H9 (cell line): ENCODE data around the gene MRTFB. TPM values are rescaled to one million over a fixed set of nuclear protein-coding genes. Genes with fewer than 3 reads are reported as not detected.

Experiments used
- DNase-seq: peaks from one replicate; pipeline ENCODE4 v3.0.0-alpha.2; 2017
- H2AFZ ChIP-seq: one replicate; pipeline ENCODE4 v1.6.1; 2013; ENCODE audit warnings: mild to moderate bottlenecking, low read length, control low read depth, moderate library complexity
- H2AK5ac ChIP-seq: 2 replicates; pipeline ENCODE4 v1.6.1; 2013; ENCODE audit warnings: low read length, control low read depth, mixed read lengths; ENCODE audit not compliant: insufficient read length
- H2BK120ac ChIP-seq: one replicate; pipeline ENCODE4 v1.6.1; 2013; ENCODE audit warnings: low read depth, mild to moderate bottlenecking, low read length, control low read depth, inconsistent platforms; ENCODE audit not compliant: poor library complexity, severe bottlenecking
- H2BK12ac ChIP-seq: 2 replicates; pipeline ENCODE4 v1.6.1; 2013; ENCODE audit warnings: low read length, control low read depth, mixed read lengths, low read depth; ENCODE audit not compliant: insufficient read length
- H2BK15ac ChIP-seq: 2 replicates; pipeline ENCODE4 v1.6.1; 2013; ENCODE audit warnings: low read depth, low read length, control low read depth
- H2BK20ac ChIP-seq: one replicate; pipeline ENCODE4 v1.6.1; 2013; ENCODE audit warnings: low read depth, mild to moderate bottlenecking, low read length, control low read depth, inconsistent platforms; ENCODE audit not compliant: poor library complexity, severe bottlenecking
- H2BK5ac ChIP-seq: 2 replicates; pipeline ENCODE4 v1.6.1; 2013; ENCODE audit warnings: low read length, control low read depth, mixed read lengths; ENCODE audit not compliant: insufficient read length
- H3K14ac ChIP-seq: 2 replicates; pipeline ENCODE4 v1.6.1; 2013; ENCODE audit warnings: low read length, control low read depth; ENCODE audit not compliant: insufficient read depth
- H3K18ac ChIP-seq: 2 replicates; pipeline ENCODE4 v1.6.1; 2013; ENCODE audit warnings: low read depth, mild to moderate bottlenecking, mixed read lengths, low read length, control low read depth; ENCODE audit not compliant: insufficient read length
- H3K23ac ChIP-seq: 2 replicates; pipeline ENCODE4 v1.6.1; 2013; ENCODE audit warnings: low read length, control low read depth, mixed read lengths, low read depth; ENCODE audit not compliant: insufficient read length
- H3K23me2 ChIP-seq: 2 replicates; pipeline ENCODE4 v1.6.1; 2013; ENCODE audit warnings: low read depth, mild to moderate bottlenecking, mixed read lengths, low read length, control low read depth; ENCODE audit not compliant: insufficient read length, poor library complexity, severe bottlenecking
- H3K27ac ChIP-seq: 2 replicates; pipeline ENCODE4 v1.5.1; 2013; ENCODE audit warnings: low read length, control low read depth, mixed read lengths, low read depth; ENCODE audit not compliant: insufficient read length
- H3K27me3 ChIP-seq: 2 replicates; pipeline ENCODE4 v1.6.1; 2013; ENCODE audit warnings: low read length, control low read depth, inconsistent platforms; ENCODE audit not compliant: insufficient read depth
- H3K4ac ChIP-seq: 2 replicates; pipeline ENCODE4 v1.6.1; 2013; ENCODE audit warnings: low read depth, mild to moderate bottlenecking, control low read depth, inconsistent platforms, low read length, moderate library complexity
- H3K4me1 ChIP-seq: 2 replicates; pipeline ENCODE4 v1.6.1; 2013; ENCODE audit warnings: low read length, control low read depth, inconsistent platforms; ENCODE audit not compliant: insufficient read depth
- H3K4me2 ChIP-seq: 2 replicates; pipeline ENCODE4 v1.6.1; 2013; ENCODE audit warnings: low read length, control low read depth, mixed read lengths; ENCODE audit not compliant: insufficient read length, insufficient read depth
- H3K56ac ChIP-seq: 2 replicates; pipeline ENCODE4 v1.6.1; 2013; ENCODE audit warnings: low read depth, mild to moderate bottlenecking, mixed read lengths, low read length, control low read depth; ENCODE audit not compliant: insufficient read length
- H3K79me1 ChIP-seq: 2 replicates; pipeline ENCODE4 v1.6.1; 2013; ENCODE audit warnings: low read depth, mild to moderate bottlenecking, moderate library complexity, low read length, control low read depth, inconsistent platforms; ENCODE audit not compliant: insufficient read depth, poor library complexity, severe bottlenecking
- H3K79me2 ChIP-seq: 2 replicates; pipeline ENCODE4 v1.6.1; 2013; ENCODE audit warnings: low read length, control low read depth, inconsistent platforms; ENCODE audit not compliant: insufficient read depth
- H3K9ac ChIP-seq: 2 replicates; pipeline ENCODE4 v1.6.1; 2013; ENCODE audit warnings: low read length, control low read depth, mixed read lengths; ENCODE audit not compliant: insufficient read length; ENCODE audit errors: extremely low read depth
- H3K9me3 ChIP-seq: one replicate; pipeline ENCODE4 v1.6.1; 2013; ENCODE audit warnings: low read depth, low read length, inconsistent platforms; ENCODE audit not compliant: control insufficient read depth
- H3T11ph ChIP-seq: one replicate; pipeline ENCODE4 v1.6.1; 2013; ENCODE audit warnings: mild to moderate bottlenecking, low read length, control low read depth, inconsistent platforms
- H4K20me1 ChIP-seq: one replicate; pipeline ENCODE4 v1.6.1; 2013; ENCODE audit not compliant: control insufficient read depth, insufficient read length, insufficient read depth
- H4K5ac ChIP-seq: 2 replicates; pipeline ENCODE4 v1.6.1; 2013; ENCODE audit warnings: low read depth, mild to moderate bottlenecking, mixed read lengths, low read length, control low read depth; ENCODE audit not compliant: insufficient read length
- H4K8ac ChIP-seq: replicated peaks from 2 replicates; pipeline ENCODE4 v1.6.1; 2013; ENCODE audit warnings: low read length, control low read depth, mixed read lengths, low read depth; ENCODE audit not compliant: insufficient read length
- H4K91ac ChIP-seq: 2 replicates; pipeline ENCODE4 v1.6.1; 2013; ENCODE audit warnings: low read depth, mild to moderate bottlenecking, moderate library complexity, mixed read lengths, low read length, control low read depth; ENCODE audit not compliant: insufficient read length
- H3K27ac Mint-ChIP-seq, 3 experiments: 2 replicates in 2 of 3; 3 replicates in 1 of 3; pipeline ENCODE4 v1.8.0; 2020 to 2021; ENCODE audit warnings: mixed read lengths in 3 of 3, mild to moderate bottlenecking in 1 of 3, moderate library complexity in 1 of 3
- H3K27me3 Mint-ChIP-seq: 2 replicates; pipeline ENCODE4 v1.8.0; 2021; ENCODE audit warnings: low read depth, mild to moderate bottlenecking, moderate library complexity, mixed read lengths
- H3K36me3 Mint-ChIP-seq, 3 experiments: 2 replicates in 2 of 3; 3 replicates in 1 of 3; pipeline ENCODE4 v1.8.0; 2020 to 2021; ENCODE audit warnings: low read depth in 3 of 3, mixed read lengths in 3 of 3; ENCODE audit not compliant: insufficient read depth in 1 of 3
- H3K4me1 Mint-ChIP-seq, 2 experiments: 2 replicates each; pipeline ENCODE4 v1.8.0; 2020; ENCODE audit warnings: mixed read lengths in 2 of 2
- H3K4me3 Mint-ChIP-seq, 2 experiments: 2 replicates in 1 of 2; 3 replicates in 1 of 2; pipeline ENCODE4 v1.8.0; 2020 to 2021; ENCODE audit warnings: mild to moderate bottlenecking in 2 of 2, mixed read lengths in 2 of 2, moderate library complexity in 1 of 2
- H3K9me3 Mint-ChIP-seq, 2 experiments: 2 replicates in 1 of 2; 3 replicates in 1 of 2; pipeline ENCODE4 v1.8.0; 2020; ENCODE audit warnings: mild to moderate bottlenecking in 2 of 2, mixed read lengths in 2 of 2, moderate library complexity in 1 of 2
- CTCF ChIP-seq: fragments of 200-600 bp; sonication (generic); conservative IDR thresholded peaks from 3 replicates; pipeline ENCODE4 v1.8.0; 2021; ENCODE audit warnings: antibody characterized with exemption, mild to moderate bottlenecking
- WGBS: extraction: QIAGEN DNeasy Blood & Tissue Kit; methylation state at CpG from one replicate; pipeline ENCODE4 v1.1.7; 2013; ENCODE audit warnings: missing lambda C conversion rate, low lambda C conversion rate, mixed read lengths; ENCODE audit not compliant: insufficient read length; ENCODE audit errors: extremely low coverage; 5-methylcytosine and 5-hydroxymethylcytosine counted together
- total RNA-seq: library from RNA; stranded (reverse); gene quantifications from 2 replicates; pipeline ENCODE4 v1.2.1, GENCODE V29; 2021

Gene MRTFB
- total RNA-seq, 1 experiment from 2014 or later: 29.9 TPM

GRCh38 chr16:14238756-14239155 is 167.6 kb downstream of the MRTFB start:
- Histone ChIP-seq H4K20me1 (no peaks in the 10 kb centered on the region), H2AFZ (no peak overlapping the region), H2BK12ac (no peak overlapping the region), H3K9me3 (no peaks in the 10 kb centered on the region), H3K27me3 (no peaks in the 10 kb centered on the region), H3K4me2 (no peak overlapping the region), H2BK5ac (no peak overlapping the region), H4K8ac (no peak overlapping the region), H3K56ac (no peak overlapping the region), H2BK20ac (no peak overlapping the region), H3K4ac (no peak overlapping the region), H3K79me1 (no peaks in the 10 kb centered on the region), H3K23ac (no peak overlapping the region), H2BK120ac (no peak overlapping the region), H3T11ph (no peak overlapping the region), H3K18ac (no peak overlapping the region), H3K14ac (no peak overlapping the region), H3K27ac (no peak overlapping the region), H4K91ac (no peak overlapping the region), H2BK15ac (no peak overlapping the region), H4K5ac (no peak overlapping the region), H2AK5ac (no peak overlapping the region), H3K9ac (no peak overlapping the region), H3K23me2 (no peaks in the 10 kb centered on the region), H3K79me2 (no peaks in the 10 kb centered on the region), H3K4me1 (no peaks in the 10 kb centered on the region)
- WGBS: no CpG with 5 or more reads among the region's 5 CpGs
- no peaks in the 10 kb centered on the region for H3K27me3 Mint-ChIP-seq
- H3K9me3 Mint-ChIP-seq: no peaks in the 10 kb centered on the region
- no peak for DNase-seq
- peaks cover 4 to 45% (median 26%) of the 10 kb centered on the region in 3 experiments; a peak in 6 of 7 replicates for H3K36me3 Mint-ChIP-seq
- no peak for TF ChIP-seq CTCF
- no peak overlapping the region for H3K27ac Mint-ChIP-seq
- H3K4me1 Mint-ChIP-seq: no peaks in the 10 kb centered on the region
- H3K4me3 Mint-ChIP-seq: no peak overlapping the region
